PC-9 (cell line): Measurements from ENCODE around the gene PTPRD.

ENCODE experiments used
- CTCF ChIP-seq: fragments of 200-600 bp; sonication (generic); conservative IDR thresholded peaks from 2 replicates; pipeline ENCODE4 v1.6.1; 2017; ENCODE audit warnings: mixed run types, antibody characterized with exemption, mild to moderate bottlenecking, moderate library complexity
- EZH2 ChIP-seq: fragments of 200-600 bp; sonication (generic); IDR thresholded peaks from 2 replicates; pipeline ENCODE4 v1.8.0; 2017; ENCODE audit warnings: antibody characterized with exemption, low read depth

DNA sequence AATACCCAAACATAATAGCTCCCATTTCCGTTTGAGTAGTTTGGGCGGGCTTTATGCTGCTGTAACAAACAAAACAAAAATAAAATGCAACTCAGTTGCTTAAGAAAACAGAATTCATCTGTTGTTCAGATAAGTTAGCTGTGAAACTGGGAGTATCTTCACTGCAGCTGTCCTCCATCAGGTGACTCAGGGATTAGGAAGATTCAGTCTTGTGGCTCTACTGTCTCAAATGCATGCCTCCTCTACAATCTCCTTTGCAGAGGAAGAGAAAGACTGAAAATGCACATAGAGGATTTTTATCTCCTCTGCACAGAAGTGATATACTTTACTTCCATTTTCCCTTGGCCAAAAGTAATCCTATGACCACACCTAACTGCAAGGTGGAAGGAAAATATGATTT is 883.7 kb downstream of the PTPRD start:
- TF ChIP-seq CTCF (no peak), EZH2 (no peak)
